HG03442 (cell line): ENCODE measurements around the gene PRSS53.
A peak's percentile ranks its signal among the peaks of the same experiment; 100 is the strongest.
"Not testable (repeated sequence)": the region's sequence is repeated elsewhere in the genome, so short reads cannot be mapped to it uniquely, and the experiment has no call there.

Source experiments
- ATAC-seq: cut with Tn5 transposase; IDR thresholded peaks from one replicate; pipeline ENCODE4 v1.9.1; 2021; ENCODE audit warnings: mild to moderate bottlenecking, moderate library complexity; ENCODE audit not compliant: unreplicated experiment

The PRSS53 gene

DNA sequence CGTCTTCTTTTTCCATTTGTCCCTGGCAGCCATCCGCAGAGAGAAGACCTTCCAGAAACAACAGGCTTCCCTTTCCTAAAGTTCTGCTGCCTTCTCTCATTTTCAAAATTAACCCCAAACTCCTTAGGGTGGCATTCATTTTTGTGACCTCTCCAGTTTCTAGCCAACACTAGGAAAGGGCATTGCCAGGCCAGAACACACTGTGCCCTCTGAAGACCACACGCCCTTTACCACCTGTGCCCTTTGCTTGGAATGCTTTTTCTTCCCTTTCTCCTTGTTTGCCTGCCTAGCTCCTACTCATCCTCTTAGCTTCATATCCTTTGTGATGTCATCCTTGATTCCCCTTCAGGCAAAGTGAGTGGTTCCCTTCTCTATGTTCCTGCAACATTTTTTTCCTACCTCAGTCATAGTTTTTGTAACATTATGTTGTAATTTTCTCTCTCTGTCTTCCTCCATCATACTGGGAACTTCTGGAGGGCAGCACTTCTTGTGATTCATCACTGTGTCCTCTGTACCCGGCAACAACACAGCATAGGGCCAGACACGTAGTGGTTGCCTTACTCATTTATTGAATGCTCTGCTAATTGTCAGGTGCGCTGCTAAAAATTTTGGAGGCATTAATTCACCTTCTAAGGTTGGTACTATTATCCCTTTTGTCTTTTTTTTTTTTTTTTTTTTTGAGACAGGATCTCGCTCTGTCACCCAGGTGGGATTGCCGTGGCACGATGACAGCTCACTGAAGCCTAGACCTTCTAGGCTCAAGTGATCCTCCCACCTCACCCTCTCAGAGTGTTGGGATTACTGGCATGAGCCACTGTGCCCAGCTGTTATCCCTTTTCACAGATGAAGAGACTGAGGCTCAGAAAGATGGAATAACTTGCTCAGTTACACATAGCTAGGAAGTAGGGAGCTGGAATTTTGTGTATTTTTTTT is 29.7 kb upstream of the PRSS53 start:
- ATAC-seq: no peak

DNA sequence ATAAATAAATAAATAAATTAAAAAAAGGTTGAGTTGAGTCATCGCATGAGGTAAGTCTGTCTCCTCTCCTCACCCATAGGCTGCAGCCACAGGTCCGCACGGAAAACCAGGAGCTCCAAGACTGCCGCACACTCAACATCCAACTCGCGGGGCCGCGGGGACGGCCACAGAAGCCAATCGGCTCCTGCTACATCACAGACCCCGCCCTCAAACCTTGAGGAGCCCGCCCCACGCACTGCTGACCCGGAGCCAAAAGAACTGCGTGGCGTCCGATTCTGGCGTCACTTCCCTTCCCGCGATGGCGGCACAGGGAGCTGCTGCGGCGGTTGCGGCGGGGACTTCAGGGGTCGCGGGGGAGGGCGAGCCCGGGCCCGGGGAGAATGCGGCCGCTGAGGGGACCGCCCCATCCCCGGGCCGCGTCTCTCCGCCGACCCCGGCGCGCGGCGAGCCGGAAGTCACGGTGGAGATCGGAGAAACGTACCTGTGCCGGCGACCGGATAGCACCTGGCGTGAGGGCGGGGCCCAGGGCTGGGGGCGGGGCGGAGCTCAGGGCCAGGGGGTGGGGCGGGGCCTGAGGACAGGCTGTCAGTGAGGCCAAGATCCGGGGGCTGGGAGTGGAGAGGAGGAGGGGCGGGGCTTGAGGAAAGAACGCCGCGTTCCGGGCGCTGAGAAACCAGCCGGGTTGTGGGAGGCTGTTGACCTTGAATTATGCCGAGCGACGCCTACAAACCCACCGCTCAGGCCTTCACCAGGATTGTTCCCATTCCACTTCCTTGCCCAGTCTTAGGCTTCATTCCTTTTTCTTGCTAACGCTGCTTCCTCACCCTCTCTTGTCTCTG is 28.9 kb upstream of the PRSS53 start, which contains the start of gene KAT8:
Gene KAT8, plus strand, starts transcription at position 281 of the 839 bp plus-strand sequence. Its CDS starts 18 bp downstream, at position 299.
- peak; percentile 90 for ATAC-seq

DNA sequence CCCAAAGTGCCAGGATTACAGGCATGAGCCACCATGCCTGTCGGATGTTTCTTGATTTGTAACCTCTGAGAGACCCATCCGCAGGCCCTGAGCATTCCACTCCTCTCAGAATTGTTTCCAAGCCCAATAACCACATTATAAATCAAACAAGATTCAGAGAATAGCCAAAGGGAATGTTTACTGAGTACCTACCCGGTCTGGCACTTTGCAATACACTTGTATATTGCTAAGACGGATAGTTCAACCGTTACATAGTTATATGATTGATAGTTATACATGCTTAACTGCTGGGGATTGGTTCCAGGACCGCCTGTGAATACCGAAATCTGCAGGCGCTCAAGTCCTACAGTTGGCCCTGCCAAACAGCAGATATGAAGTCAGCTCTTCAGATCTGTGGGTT is 25.7 kb upstream of the PRSS53 start:
- ATAC-seq: no peak

DNA sequence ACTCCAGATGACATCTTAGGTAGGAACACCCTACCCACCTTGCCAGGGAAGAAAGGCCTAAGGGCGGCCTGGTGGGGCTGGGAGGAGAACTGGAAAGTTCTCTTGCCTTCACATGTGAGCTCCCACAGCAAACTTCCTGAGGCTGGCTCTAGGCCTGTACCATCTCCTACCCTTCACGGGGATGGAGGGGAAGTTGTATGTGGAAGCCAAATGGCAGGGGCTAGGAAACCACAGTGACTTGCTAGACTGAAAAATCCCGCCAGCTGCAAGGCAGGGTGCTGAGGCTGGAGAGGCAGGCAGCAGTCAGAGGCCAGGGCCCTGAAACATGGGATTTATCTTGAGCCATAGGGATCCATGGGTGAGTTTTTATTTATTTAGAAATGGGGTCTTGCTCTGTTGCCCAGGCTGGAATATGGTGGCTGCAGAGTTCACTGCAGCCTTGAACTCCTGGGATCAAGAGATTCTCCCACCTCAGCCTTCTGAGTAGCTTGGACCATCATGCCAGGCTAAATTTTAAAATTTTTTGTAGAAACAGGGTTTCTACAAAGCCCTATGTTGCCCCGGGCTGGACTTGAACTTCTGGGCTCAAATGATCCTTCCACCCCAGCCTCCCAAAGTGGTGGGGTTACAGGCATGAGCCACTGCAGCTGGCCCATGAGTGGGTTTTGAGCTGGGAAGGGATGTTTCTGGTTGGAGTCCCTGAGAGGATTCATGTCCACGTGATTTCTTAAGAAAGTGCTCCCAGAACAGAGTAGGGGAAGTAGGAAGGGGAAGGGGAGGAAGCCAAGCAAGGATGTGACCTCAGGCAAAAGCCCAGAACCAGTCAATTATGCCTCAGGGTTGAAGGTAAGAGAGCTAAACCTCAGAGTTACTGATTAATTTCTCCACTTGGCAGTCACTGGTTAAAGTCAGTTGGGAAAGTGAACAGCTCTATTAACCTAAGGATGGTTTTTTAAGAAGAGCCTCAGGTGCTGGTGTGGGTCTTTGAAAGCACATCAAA is 24.7 kb upstream of the PRSS53 start:
- ATAC-seq: no peak

DNA sequence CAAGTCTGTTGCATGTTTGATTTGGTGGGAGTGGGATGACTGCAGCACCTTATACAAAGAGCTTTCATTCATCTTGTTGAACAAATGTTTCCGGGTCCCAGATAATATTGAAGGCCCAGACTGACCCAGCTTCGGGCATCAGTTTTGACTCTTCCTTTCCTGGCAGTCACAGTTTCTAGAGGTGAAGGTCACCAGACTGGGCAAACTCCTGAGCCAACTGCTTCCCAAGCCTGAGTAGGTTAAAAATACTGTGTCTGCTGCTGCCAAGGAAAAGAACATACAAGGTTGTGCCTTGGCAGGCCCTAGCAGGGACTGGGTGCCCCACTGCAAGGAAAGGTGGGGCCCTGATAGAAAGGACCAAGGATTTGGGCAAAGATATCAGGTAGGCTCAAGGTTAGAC is 24.0 kb upstream of the PRSS53 start:
- ATAC-seq: no peak

DNA sequence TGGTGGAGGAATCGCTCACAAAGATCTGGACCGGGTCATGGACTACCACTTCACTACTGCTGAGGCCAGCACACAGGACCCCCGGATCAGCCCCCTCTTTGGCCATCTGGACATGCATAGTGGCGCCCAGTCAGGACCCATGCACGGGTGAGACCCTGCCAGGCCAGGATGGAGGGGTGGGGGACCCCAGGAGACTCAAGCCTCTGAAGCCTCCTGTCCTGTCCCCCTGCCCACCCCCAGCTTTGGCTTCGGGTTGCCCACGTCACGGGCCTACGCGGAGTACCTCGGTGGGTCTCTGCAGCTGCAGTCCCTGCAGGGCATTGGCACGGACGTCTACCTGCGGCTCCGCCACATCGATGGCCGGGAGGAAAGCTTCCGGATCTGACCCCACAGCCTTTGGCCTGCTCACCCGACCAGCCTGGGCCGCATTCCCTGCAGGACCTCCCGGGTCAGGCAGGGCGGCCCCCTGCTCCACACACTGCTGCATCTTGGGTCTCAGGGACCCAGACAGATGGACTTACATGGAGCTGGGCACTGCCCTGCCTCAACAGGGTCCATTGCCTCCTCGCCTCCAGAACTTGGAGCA is 23.2 kb upstream of the PRSS53 start:
- ATAC-seq: no peak

DNA sequence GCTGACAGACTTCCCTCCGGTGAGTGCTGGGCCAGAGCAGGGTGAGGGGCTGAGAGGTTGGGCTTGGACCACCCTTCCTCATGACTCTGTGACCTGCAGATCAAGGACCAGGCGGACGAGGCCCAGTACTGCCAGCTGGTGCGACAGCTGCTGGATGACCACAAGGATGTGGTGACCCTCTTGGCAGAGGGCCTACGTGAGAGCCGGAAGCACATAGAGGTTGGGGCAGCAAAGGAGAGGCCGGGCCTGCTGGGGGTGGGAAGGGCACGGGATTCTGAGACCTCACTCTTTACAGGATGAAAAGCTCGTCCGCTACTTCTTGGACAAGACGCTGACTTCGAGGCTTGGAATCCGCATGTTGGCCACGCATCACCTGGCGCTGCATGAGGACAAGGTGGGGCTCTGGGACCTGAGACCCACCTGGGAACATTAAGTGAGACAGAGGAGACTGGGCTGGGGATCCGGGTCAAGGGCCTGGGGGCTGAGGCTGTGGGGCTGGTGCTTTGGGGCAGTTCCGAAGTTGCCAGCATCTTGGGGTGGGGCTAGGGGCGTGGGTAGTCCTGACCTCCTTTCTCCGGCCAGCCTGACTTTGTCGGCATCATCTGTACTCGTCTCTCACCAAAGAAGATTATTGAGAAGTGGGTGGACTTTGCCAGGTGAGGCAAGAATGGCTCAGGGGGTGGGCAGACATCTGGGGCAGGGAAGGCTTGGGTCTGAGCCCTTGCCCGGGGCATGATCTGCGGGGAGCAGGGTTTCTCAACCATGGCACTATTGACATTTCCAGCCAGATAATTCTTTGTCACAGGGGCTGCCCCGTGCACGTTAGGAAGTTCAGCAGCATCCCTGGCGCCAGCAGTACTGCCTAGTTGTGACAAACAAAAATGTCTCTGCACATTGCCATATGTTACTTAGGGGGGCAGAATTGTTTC is 21.6 kb upstream of the PRSS53 start:
- no peak for ATAC-seq

DNA sequence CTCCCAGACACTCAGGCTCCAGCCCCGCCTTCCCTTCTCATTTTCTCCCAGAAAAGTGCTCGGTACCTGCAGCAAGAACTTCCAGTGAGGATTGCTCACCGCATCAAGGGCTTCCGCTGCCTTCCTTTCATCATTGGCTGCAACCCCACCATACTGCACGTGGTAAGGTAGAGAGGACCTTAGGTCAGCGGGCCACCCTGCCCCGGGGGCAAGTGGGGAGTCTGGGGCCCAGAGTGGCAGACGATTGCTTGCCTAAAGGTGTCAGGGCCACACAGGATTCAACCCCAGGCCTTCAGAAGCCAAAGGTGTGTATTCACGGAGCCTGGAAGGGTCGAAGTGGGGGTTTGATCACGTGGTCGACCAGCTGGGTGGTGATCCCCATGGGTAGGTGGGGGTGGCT is 20.9 kb upstream of the PRSS53 start:
- ATAC-seq: no peak

DNA sequence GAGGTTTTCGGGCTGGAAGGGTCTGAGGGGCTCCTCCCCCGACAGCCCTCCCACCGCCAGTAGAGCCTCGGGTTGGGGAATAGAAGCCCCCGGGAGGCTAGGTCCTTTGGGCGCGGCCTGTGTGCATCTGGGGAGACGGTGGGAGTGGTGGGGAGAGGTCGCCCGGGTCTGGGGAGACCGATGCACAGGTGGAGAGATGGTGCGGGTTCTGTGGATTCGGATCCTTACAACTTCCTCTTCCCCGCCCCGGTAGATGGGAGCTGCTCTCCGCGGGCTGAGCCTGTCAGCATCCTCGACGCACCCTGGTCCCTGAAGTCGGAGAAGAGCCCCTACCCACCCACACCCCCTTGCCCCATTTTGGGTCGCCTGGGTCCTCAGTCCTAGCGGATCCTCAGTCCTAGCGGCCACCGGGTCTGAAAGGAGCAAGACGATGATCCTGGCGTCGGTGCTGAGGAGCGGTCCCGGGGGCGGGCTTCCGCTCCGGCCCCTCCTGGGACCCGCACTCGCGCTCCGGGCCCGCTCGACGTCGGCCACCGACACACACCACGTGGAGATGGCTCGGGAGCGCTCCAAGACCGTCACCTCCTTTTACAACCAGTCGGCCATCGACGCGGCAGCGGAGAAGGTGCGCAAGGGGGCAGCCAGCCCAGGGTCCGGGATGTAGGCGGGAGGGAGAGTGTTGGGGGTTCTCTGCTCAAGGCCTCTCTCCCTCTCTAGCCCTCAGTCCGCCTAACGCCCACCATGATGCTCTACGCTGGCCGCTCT is 20.2 kb upstream of the PRSS53 start:
- no peak for ATAC-seq

DNA sequence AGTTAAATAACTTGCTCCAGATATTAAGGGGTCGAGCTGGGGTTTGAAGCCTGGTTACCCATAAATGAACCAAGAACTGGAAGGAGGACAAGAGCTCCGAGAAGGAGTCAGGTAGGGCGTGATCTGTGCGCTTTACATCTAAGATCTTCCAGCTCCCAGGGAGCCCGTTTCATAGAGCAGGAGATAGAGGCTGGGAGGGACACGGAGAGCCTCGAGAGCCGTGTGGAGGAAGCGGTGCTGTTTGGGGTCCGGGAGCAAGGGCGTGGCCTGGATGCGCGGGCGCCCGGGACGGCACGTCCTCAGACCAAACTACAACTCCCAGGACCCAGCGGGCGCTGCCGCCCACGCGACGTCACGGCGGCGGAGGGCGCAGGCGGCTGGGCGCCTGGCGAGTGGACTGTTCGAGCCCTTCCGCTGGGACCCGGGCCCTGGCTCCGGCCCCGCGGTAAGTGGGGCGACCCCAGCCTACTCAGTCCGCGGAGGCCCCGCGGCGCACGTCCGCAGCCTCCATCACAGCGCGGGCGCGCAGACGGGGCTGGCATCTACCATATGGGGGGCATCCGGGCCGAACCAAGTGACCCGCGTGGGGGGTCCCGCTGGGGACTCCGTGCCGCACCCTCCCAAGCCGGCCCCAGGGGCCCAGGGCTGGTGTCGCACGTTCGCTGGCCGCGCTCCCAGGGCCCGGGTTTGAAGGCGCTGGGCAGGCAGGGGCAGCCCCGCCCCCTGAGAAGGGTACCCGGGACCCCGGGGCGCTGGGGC is 19.5 kb upstream of the PRSS53 start, which contains the start of gene BCKDK:
Gene BCKDK, plus strand, starts transcription at position 352 of the 759 bp plus-strand sequence. CDS start 838 bp downstream, outside the sequence.
- ATAC-seq: peak; percentile 80

DNA sequence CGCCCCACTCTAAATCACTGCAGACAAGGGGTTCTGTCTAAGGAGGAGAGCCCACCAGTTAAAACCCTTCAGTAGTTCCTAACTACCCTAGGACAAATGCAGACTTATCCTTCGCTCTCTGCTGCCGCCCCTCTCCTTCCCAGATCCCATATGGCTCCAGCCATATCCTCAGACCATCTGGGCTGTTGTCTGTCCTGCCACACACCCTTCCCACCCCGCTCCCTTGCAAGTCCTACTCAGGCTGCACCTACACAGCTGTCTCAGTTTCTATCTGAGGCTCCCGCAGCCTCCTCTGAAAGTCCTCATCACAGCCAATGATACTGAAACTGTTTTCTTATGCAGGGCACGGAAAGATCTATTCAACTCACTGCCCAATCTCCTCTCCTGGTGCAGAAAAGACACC is 18.7 kb upstream of the PRSS53 start:
- ATAC-seq: peak; percentile 43

DNA sequence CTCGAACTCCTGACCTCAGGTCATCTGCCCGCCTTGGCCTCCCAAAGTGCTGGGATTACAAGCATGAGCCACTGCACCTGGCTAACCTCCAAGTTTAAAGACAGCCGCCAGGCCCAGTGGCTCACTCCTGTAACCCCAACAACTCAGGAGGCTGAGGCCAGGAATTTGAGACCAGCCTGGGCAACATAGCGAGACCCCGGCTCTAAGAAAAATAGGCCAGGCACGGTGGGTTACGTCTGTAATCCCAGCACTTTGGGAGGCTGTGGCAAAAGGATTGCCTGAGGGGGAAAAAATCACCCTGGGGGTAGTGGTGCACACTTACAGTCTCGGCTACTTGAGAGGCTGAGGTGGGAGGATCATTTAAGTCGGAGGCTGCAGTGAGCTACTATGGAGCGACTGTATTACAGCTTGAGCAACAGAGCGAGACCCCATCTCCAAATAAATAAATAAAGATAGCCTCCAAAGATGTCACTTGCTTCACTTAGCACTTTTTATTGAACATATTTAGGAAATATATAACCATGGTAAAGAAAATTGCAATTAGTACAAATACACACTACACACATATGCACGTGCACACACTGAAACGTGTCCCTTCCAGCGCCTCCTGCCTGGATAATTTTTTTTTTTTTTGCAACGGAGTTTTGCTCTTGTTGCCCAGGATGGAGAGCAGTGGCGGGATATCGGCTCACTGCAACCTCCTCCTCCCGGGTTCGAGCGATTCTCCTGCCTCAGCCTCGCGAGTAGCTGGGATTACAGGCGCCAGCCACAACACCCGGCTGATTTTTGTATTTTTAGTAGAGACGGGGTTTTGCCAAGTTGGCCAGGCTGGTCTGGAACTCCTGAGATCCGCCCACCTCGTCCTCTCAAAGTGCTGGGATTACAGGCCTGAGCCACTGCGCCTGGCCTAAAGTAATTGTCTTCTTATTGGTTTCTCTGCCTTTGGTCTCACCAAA is 18.0 kb upstream of the PRSS53 start:
- ATAC-seq: no peak

DNA sequence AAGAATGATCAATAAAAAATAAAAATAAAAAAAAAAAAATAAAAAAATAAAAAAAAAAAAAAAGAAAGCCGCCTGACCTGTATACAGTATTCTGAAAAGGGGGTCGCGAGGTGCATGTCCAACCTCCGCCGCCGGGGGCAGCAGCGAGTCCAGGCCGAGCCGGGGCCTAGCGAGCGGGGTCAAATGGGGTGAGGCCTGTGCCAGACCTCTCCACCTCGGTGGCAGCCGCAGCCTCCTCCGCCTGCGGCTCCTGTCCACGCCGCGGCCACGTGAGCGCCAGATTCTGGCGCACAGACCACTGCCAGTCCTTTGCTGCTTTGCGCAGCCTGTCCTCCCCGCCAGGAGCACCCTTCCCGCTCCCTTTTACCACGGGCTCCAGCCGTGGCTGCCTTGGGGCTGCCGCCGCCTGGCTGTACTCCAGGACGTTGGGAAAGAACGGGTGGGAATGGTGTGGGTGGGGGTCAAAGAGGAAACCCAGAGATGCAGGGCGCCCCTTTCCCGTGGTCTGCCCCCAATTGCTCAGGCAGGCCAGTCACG is 17.0 kb upstream of the PRSS53 start:
- ATAC-seq: peak; percentile 43

DNA sequence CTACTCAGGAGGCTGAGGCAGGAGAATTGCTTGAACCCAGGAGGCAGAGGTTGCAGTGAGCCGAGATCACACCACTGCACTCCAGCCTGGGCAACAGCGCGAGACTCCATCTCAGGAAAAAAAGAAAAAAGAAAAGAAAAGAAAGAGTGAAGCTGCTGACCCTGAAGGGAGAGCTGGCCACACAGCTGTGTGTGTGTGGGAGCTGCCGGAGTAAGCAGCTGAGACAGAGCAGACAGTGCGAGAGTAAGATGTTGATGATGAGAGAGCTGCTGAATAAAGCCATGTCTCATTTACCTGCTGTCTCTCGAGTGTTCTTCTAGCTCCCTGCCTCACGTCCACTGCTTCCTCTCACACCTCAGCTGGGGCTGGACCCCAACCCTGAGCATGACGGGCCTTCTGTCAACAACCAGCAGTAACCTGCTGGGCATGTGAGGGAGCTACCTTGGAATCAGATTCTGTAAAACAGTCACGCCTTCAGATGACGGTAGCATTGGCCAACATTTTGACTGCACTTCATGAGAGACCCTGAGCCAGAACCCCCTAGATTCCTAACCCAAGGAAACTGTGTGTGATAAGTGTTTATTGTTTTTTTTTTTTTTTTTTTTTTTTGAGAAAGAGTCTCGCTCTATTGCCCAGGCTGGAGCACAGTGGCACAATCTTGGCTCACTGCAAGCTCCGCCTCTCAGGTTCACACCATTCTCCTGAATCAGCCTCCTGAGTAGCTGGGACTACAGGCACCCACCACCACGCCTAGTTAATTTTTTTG is 12.3 kb upstream of the PRSS53 start:
- ATAC-seq: not testable (repeated sequence)
